Activated CD4-positive, alpha-beta memory T cell treated with anti-CD3 and anti-CD28 coated beads for 36 hours (primary cell): ENCODE results near the gene TULP1. TPM values are rescaled to one million over a fixed set of nuclear protein-coding genes. Genes with fewer than 3 reads are reported as not detected.

ENCODE experiments used
- CTCF ChIA-PET: fragments of 350-600 bp; sonication (Branson Sonifier 250); formaldehyde crosslinking; loops from one replicate; lab custom pipeline; 2021; ENCODE audit warnings: antibody characterized with exemption, inconsistent platforms; lab: Charles Lee
- POLR2A ChIA-PET: fragments of 350-600 bp; sonication (Branson Sonifier 250); formaldehyde crosslinking; loops from one replicate; lab custom pipeline; 2021; ENCODE audit warnings: antibody characterized with exemption; lab: Charles Lee
- DNase-seq: peaks from one replicate; pipeline ENCODE4 v3.0.0-alpha.2; 2020
- H3K27ac Mint-ChIP-seq: one replicate; pipeline ENCODE4 v1.8.0; 2021; ENCODE audit warnings: mixed read lengths
- H3K27me3 Mint-ChIP-seq: one replicate; pipeline ENCODE4 v1.8.0; 2021; ENCODE audit warnings: mixed read lengths
- H3K36me3 Mint-ChIP-seq: one replicate; pipeline ENCODE4 v1.8.0; 2021; ENCODE audit warnings: mixed read lengths
- H3K4me1 Mint-ChIP-seq: one replicate; pipeline ENCODE4 v1.8.0; 2021; ENCODE audit warnings: low read depth, mixed read lengths
- H3K4me3 Mint-ChIP-seq: one replicate; pipeline ENCODE4 v1.8.0; 2021; ENCODE audit warnings: mild to moderate bottlenecking, mixed read lengths
- H3K9me3 Mint-ChIP-seq: one replicate; pipeline ENCODE4 v1.8.0; 2021; ENCODE audit warnings: mixed read lengths
- intact Hi-C: fragments of 100-400 bp; cut with micrococcal nuclease; formaldehyde crosslinking; loops from one replicate; pipeline ENCODE4 v1.15.1; 2023
- total RNA-seq, 2 experiments: library from RNA; stranded (reverse); gene quantifications; one replicate each; pipeline ENCODE4 v1.2.3, GENCODE V29; 2021

The TULP1 gene
- total RNA-seq, 2 experiments from 2014 or later: not detected

DNA sequence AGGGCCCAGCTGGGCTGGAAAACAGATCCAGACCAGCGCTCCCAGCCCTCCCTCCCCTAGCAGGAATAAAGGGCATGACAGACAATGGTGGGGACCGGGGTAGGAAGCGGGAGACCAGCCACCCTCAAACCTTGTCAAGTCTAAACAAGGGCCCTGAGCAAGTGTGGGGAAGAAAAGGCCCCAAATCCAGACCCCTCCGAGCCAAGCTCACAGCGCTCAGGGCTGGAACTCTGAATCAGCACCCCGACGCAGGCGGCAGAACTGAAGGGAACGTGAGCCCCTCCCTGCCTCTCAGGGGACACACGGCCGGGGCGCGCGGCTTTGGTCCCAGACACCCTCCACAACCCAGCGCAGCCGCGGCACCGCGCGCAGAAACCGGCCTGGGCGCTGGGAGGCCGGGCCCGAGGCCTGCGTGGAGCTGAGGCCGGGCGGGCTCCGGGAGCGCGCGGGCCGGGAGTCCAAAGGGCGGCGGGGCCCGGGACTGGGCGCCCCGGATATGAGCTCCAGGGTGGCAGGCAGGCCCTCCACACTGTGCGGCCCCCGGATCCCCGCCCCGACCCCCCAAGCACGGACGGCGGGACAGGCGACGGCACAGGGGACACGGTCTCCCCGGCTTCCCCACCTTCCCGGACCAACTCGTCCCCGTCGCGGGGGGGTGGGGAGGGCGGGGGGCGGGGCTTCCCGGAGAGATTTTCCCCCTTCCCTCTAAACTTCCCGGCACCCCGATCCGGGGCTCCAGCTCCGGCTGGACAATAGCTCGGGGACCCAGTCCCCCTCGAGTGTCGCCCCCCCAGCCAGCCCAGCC lies 16.5 kb downstream of the TULP1 start:
- H3K27ac Mint-ChIP-seq: no peak overlapping the region

GRCh38 chr6:35495258-35496035 lies 17.2 kb downstream of the TULP1 start:
- H3K36me3 Mint-ChIP-seq: no peaks in the 10 kb centered on the region
- H3K9me3 Mint-ChIP-seq: no peaks in the 10 kb centered on the region
- peaks cover 14% of the 10 kb centered on the region for H3K4me1 Mint-ChIP-seq
- ChIA-PET POLR2A (interaction anchor here (0.6 to 3.0 kb wide), 2 partner anchors 22 to 24 kb away, joined by 3 to 11 read pairs; no protein-coding TSS in a partner anchor), CTCF (interaction anchor here (0.8 kb wide), 1 partner anchor 8 kb away, joined by 3 read pairs; no protein-coding TSS in a partner anchor)
- no peak for DNase-seq
- intact Hi-C loops: no loop called here
- peak overlapping the region; percentile 61 for H3K4me3 Mint-ChIP-seq
- peaks cover 8% of the 10 kb centered on the region for H3K27me3 Mint-ChIP-seq
- no peak overlapping the region for H3K27ac Mint-ChIP-seq

More for the DNA sequence above, 16.5 kb downstream of the TULP1 start:
- intact Hi-C loops: no loop called here
- Mint-ChIP-seq H3K36me3 (no peaks in the 10 kb centered on the region), H3K27me3 (peaks cover 11% of the 10 kb centered on the region), H3K9me3 (no peaks in the 10 kb centered on the region), H3K4me3 (peak overlapping the region; percentile 61), H3K4me1 (peaks cover 14% of the 10 kb centered on the region)
- no peak for DNase-seq
- ChIA-PET CTCF (interaction anchor here (0.8 to 1.7 kb wide), 6 partner anchors 9 to 291 kb away, joined by 3 to 5 read pairs (median 3); partner anchors contain the start of gene ARMC12), POLR2A (interaction anchor here (0.9 to 3.0 kb wide), 3 partner anchors 22 to 28 kb away, joined by 3 to 11 read pairs (median 5); partner anchors contain the start of gene RPL10A)

- Mint-ChIP-seq H3K4me1 (peaks cover 14% of the 10 kb centered on the region), H3K27ac (no peak overlapping the region), H3K27me3 (peaks cover 6% of the 10 kb centered on the region), H3K9me3 (no peaks in the 10 kb centered on the region), H3K4me3 (no peak overlapping the region), H3K36me3 (no peaks in the 10 kb centered on the region)
- intact Hi-C loops: no loop called here
- ChIA-PET POLR2A (no interaction called here), CTCF (no interaction called here)
- DNase-seq: no peak
These were observed 18.5 kb downstream of the TULP1 start for GRCh38 chr6:35494161-35494563.

DNA sequence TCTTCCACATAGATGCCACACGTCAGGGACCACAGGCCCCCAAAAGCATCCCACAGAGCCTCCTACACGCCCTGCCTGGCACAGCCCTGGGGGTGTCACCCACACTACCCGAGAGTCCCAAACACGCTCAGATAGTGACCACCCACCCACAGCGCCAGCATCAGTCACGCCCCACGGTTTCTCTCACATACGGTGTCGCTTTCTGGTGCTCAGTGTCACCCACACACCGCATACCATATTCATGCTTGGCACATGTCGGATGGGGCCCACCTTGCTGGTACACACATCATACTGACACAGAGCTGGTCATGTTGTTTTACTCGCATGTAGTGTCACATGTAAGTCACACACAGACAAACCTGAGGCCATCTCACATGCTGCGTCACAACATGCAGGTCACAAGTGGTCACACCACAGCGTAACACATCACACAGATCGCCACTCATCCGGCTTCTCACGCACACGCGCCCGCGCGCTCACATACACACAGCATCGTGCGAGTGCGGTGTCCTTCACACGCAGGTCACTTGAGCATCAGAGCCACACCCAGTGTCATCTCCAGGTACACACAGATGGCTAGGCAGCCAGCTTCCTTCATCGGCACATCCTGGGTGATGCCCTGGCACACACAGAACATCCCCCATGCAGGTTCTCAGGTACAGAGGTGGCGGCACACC lies 19.3 kb downstream of the TULP1 start:
- Mint-ChIP-seq H3K27me3 (peaks cover 2% of the 10 kb centered on the region), H3K9me3 (no peaks in the 10 kb centered on the region), H3K27ac (no peak overlapping the region), H3K4me1 (peaks cover 10% of the 10 kb centered on the region), H3K4me3 (no peak overlapping the region), H3K36me3 (no peaks in the 10 kb centered on the region)
- intact Hi-C loops: no loop called here
- no peak for DNase-seq
- ChIA-PET CTCF (interaction anchor here (1.5 kb wide), 1 partner anchor 196 kb away, joined by 3 read pairs; the partner anchor contains the start of gene DEF6), POLR2A (no interaction called here)

GRCh38 chr6:35492974-35493284 lies 19.8 kb downstream of the TULP1 start:
- Mint-ChIP-seq H3K27me3 (no peaks in the 10 kb centered on the region), H3K36me3 (no peaks in the 10 kb centered on the region), H3K4me3 (no peak overlapping the region), H3K27ac (no peak overlapping the region), H3K4me1 (peaks cover 10% of the 10 kb centered on the region), H3K9me3 (no peaks in the 10 kb centered on the region)
- intact Hi-C loops: no loop called here
- ChIA-PET POLR2A (no interaction called here), CTCF (interaction anchor here (1.5 kb wide), 1 partner anchor 195 kb away, joined by 3 read pairs; the partner anchor contains the start of gene DEF6)
- no peak for DNase-seq

GRCh38 chr6:35492258-35492973 lies 20.3 kb downstream of the TULP1 start:
- ChIA-PET POLR2A (no interaction called here), CTCF (interaction anchor here (0.9 to 1.5 kb wide), 2 partner anchors 30 to 195 kb away, joined by 3 read pairs; partner anchors contain the start of gene DEF6)
- Mint-ChIP-seq H3K36me3 (no peaks in the 10 kb centered on the region), H3K27ac (no peak overlapping the region), H3K27me3 (no peaks in the 10 kb centered on the region), H3K4me1 (peaks cover 11% of the 10 kb centered on the region), H3K9me3 (no peaks in the 10 kb centered on the region), H3K4me3 (no peak overlapping the region)
- no peak for DNase-seq
- intact Hi-C loops: no loop called here

GRCh38 chr6:35491558-35492257 lies 21.0 kb downstream of the TULP1 start:
- ChIA-PET POLR2A (no interaction called here), CTCF (interaction anchor here (0.9 to 1.5 kb wide), 2 partner anchors 31 to 194 kb away, joined by 3 read pairs; partner anchors contain the start of gene DEF6)
- no peak for DNase-seq
- intact Hi-C loops: no loop called here
- Mint-ChIP-seq H3K27me3 (no peaks in the 10 kb centered on the region), H3K9me3 (no peaks in the 10 kb centered on the region), H3K36me3 (no peaks in the 10 kb centered on the region), H3K27ac (no peak overlapping the region), H3K4me1 (peaks cover 11% of the 10 kb centered on the region), H3K4me3 (no peak overlapping the region)

- no peaks in the 10 kb centered on the region for H3K36me3 Mint-ChIP-seq
- CTCF ChIA-PET: no interaction called here
- POLR2A ChIA-PET: interaction anchor here (0.6 kb wide), 1 partner anchor 18 kb away, joined by 3 read pairs; no protein-coding TSS in a partner anchor
These were observed 21.7 kb downstream of the TULP1 start for GRCh38 chr6:35490821-35491557.

DNA sequence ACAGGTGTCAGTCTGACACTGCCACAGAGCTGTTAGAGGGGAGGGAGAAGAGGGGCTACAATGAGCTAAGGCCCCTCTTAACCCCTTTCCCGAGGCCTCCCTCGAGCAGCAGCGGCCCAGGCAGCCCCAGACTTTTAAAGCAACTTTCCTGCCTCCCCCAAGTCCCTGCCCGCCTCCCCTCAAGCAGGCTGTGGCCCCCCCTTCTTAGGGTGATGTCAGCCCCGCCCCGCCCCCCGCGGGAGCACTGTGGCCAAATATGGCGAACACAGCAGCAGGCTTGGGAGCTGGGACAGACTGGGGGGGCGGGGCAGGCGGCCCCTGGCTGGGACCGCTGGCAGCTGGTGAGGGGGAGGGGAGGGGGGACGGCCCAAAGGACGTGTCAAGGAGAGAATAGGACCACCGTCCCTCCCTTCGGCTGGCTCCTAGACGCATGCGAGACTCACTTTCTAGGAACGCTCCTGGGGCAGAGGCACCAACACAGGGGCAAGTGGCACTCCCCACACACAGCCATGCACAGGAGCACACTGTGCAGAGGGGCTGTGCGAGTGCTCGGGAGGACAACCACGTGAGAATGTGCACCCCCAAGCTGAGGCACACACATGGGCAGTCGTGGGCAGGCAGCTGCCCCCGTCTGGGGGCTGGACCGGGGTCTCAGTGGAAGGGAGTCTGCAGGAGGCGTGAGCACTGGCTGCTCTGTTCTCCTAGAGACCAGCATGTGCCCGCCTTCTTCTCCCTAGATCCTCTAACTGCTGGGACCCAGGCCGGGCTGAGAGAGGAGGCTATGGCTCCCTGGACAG lies 22.5 kb downstream of the TULP1 start:
- ChIA-PET CTCF (no interaction called here), POLR2A (no interaction called here)
- Mint-ChIP-seq H3K27me3 (no peaks in the 10 kb centered on the region), H3K4me3 (no peak overlapping the region), H3K36me3 (no peaks in the 10 kb centered on the region), H3K27ac (no peak overlapping the region), H3K4me1 (peaks cover 11% of the 10 kb centered on the region), H3K9me3 (no peaks in the 10 kb centered on the region)
- no peak for DNase-seq
- intact Hi-C loops: no loop called here

More at GRCh38 chr6:35490821-35491557, 21.7 kb downstream of the TULP1 start:
- H3K27me3 Mint-ChIP-seq: no peaks in the 10 kb centered on the region
- no peaks in the 10 kb centered on the region for H3K9me3 Mint-ChIP-seq
- no peak overlapping the region for H3K4me3 Mint-ChIP-seq
- peaks cover 11% of the 10 kb centered on the region for H3K4me1 Mint-ChIP-seq
- no peak for DNase-seq
- H3K27ac Mint-ChIP-seq: no peak overlapping the region
- intact Hi-C loops: no loop called here

DNA sequence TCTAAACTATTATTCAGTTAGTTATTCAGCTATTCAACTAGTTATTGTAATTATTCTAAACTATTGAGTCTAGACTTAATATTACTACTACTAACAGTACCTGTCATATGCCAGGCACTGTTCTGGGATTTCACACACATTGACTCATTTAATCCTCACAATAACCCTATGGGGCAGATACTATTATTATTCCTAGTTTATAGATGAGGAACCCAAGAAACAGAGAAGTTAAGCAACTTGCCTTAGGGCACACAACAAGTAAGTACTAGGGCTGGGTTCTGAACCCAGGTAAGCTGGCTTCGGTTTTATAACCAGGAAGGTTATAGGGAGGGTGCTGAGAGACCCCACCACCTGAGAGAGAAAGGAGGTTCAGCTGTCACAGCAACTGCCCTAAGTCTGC lies 23.6 kb downstream of the TULP1 start:
- no peak overlapping the region for H3K4me3 Mint-ChIP-seq
- ChIA-PET POLR2A (no interaction called here), CTCF (interaction anchor here (1.0 kb wide), 1 partner anchor 34 kb away, joined by 3 read pairs; no protein-coding TSS in a partner anchor)
- DNase-seq: no peak
- H3K4me1 Mint-ChIP-seq: peaks cover 10% of the 10 kb centered on the region
- no peaks in the 10 kb centered on the region for H3K9me3 Mint-ChIP-seq
- H3K27me3 Mint-ChIP-seq: no peaks in the 10 kb centered on the region
- no peak overlapping the region for H3K27ac Mint-ChIP-seq
- H3K36me3 Mint-ChIP-seq: no peaks in the 10 kb centered on the region
- intact Hi-C loops: no loop called here
